Spleen (tissue), 11 donors: ENCODE measurements around the gene NFATC1. TPM values are rescaled to one million over a fixed set of nuclear protein-coding genes. Genes with fewer than 3 reads are reported as not detected.

Source experiments
- DNase-seq: peaks from one replicate; pipeline ENCODE4 v3.0.0-alpha.2; 2020
- H3K27ac ChIP-seq, 8 donors: fragments of 200-600 bp; sonication (generic) in 7 of 8; 1 replicate in 4 of 8; 2 replicates in 4 of 8; pipeline versions ENCODE4 v1.5.0 to v1.8.0; 2016 to 2021; ENCODE audit warnings: inconsistent platforms in 4 of 8, mild to moderate bottlenecking in 4 of 8, moderate library complexity in 1 of 8
- H3K27me3 ChIP-seq, 7 donors: fragments of 200-600 bp; sonication (generic) in 6 of 7; replicated peaks in 1 of 7; 1 replicate in 4 of 7; 2 replicates in 3 of 7; pipeline versions ENCODE4 v1.5.0 to v1.8.0; 2016 to 2021; ENCODE audit warnings: inconsistent platforms in 3 of 7, mild to moderate bottlenecking in 1 of 7
- H3K36me3 ChIP-seq, 6 donors: fragments of 200-600 bp; sonication (generic) in 5 of 6; 1 replicate in 4 of 6; 2 replicates in 2 of 6; pipeline versions ENCODE4 v1.5.0 to v1.8.0; 2016 to 2021; ENCODE audit warnings: inconsistent platforms in 2 of 6
- H3K4me1 ChIP-seq, 6 donors: fragments of 200-600 bp; sonication (generic) in 5 of 6; 1 replicate in 3 of 6; 2 replicates in 3 of 6; pipeline versions ENCODE4 v1.5.0 to v1.8.0; 2016 to 2021; ENCODE audit warnings: inconsistent platforms in 3 of 6
- H3K4me3 ChIP-seq, 8 donors: fragments of 200-600 bp; sonication (generic) in 7 of 8; 1 replicate in 4 of 8; 2 replicates in 4 of 8; pipeline versions ENCODE4 v1.5.0 to v1.8.0; 2016 to 2021; ENCODE audit warnings: inconsistent platforms in 4 of 8, mild to moderate bottlenecking in 4 of 8, moderate library complexity in 2 of 8
- H3K9me3 ChIP-seq, 8 donors: fragments of 200-600 bp; sonication (generic) in 7 of 8; 1 replicate in 4 of 8; 2 replicates in 4 of 8; pipeline versions ENCODE4 v1.5.0 to v1.8.0; 2016 to 2021; ENCODE audit warnings: inconsistent platforms in 4 of 8
- CTCF ChIP-seq, 11 experiments: fragments of 200-600 bp in 7 of 11; fragments of 450-650 bp in 4 of 11; sonication (generic) in 4 of 11; IDR thresholded peaks in 8 of 11; conservative IDR thresholded peaks in 3 of 11; 1 replicate in 7 of 11; 2 replicates in 4 of 11; pipeline versions ENCODE4 v1.4.0 to v1.8.0; 2016 to 2021; ENCODE audit warnings: antibody characterized with exemption in 11 of 11, inconsistent platforms in 4 of 11, mild to moderate bottlenecking in 1 of 11
- POLR2A ChIP-seq, 3 donors: fragments of 450-650 bp; IDR thresholded peaks; one replicate each; pipeline ENCODE4 v1.5.1; 2017; ENCODE audit warnings: antibody characterized with exemption in 3 of 3, mild to moderate bottlenecking in 1 of 3
- POLR2AphosphoS5 ChIP-seq, 3 donors: sonication (generic); formaldehyde crosslinking; IDR thresholded peaks; one replicate each; pipeline ENCODE4 v1.5.1; 2017; ENCODE audit warnings: antibody characterized with exemption in 3 of 3
- WGBS, 5 donors: extraction: QIAGEN DNeasy Blood & Tissue Kit in 3 of 5; methylation state at CpG; one replicate each; pipeline versions ENCODE4 v1.1.5 to v1.1.7; 2013 to 2018; 5-methylcytosine and 5-hydroxymethylcytosine counted together
- intact Hi-C: fragments of 100-400 bp; cut with DNase I; formaldehyde crosslinking; loops from one replicate; pipeline ENCODE4 v1.15.0; 2023; ENCODE audit warnings: low total_unique reads
- polyA plus RNA-seq, 3 donors: library from polyadenylated mRNA; stranded (reverse); fragments of 200-250 nt; gene quantifications; one replicate each; pipeline ENCODE4 v1.2.1, GENCODE V29; 2013
- total RNA-seq, 7 donors: library from RNA; depleted of rRNA in 3 of 7; stranded (reverse); fragments of >200 nt in 3 of 7; fragmentation: NEBNext Ultra II Directional in 4 of 7; extraction: Animal tissue kit (Norgen Biotek cat#: 25700) in 4 of 7; gene quantifications; one replicate each; pipeline versions ENCODE4 v1.1.0 to v1.2.1, GENCODE V29; 2016 to 2021
- donor health status: healthy with polysubstance abuse.
- donor health status: DM: no; HTN: no; CAD: no; lungs with moderate emphysema.
- donor health status: DM: no; HTN: no; CAD: no.
- donor health status: Bipolar disorder and iron deficiency.
- donor health status: healthy.
- donor health status: DM: no; HTN: no; CAD: no.
- donor health status: DM: yes; HTN: yes; CAD: no.

Gene NFATC1
- total and polyA plus RNA-seq, 10 donors, result 20.7 to 64.9 (median 47.4) TPM

DNA sequence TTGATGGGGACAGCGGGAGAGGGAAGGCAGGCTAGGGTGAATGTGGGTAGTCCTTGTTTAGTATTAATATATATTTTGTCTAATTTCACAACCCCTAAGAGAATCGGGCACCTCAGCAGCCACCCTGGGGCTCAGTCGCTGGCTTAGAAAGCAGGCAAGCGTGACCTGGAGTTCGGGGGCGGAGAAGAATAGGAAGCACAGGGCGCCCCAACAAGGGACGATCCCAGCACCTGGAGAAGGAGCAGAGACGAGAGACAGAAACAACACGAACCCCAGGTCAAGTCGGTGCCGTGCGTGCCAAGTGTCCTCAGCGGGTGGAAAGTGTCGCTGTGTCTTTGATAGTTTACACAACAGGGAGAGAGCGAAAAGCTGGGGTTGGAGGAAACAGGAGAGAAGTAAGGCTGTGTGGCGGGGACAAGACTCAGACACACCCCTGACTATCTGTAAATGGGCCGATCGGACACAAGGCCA lies 95.4 kb downstream of the NFATC1 start:
- Histone ChIP-seq H3K9me3 (peaks cover 0 to 8% (median 0%) of the 10 kb centered on the region in 8 donors), H3K27ac (no peak overlapping the region), H3K4me3 (no peak overlapping the region), H3K27me3 (no peaks in the 10 kb centered on the region), H3K4me1 (peaks cover 0 to 22% (median 3%) of the 10 kb centered on the region in 6 donors), H3K36me3 (peaks cover 4 to 93% (median 44%) of the 10 kb centered on the region in 6 donors)
- no peak for TF ChIP-seq POLR2AphosphoS5 (IDR thresholded peaks at IDR 0.05)
- no peak for TF ChIP-seq CTCF (IDR thresholded peaks at IDR 0.05 in 8 of 11, conservative IDR thresholded peaks at IDR 0.05 in 3 of 11)
- TF ChIP-seq POLR2A (IDR thresholded peaks at IDR 0.05), result no peak
- intact Hi-C loops, result no loop called here
- 90 to 96% (median 94%) methylated on average over 19 of the region's 19 CpGs for WGBS, 5 donors
- peak; percentile 64 for DNase-seq

GRCh38 chr18:79493211-79493800 lies 97.6 kb downstream of the NFATC1 start:
- Histone ChIP-seq H3K4me3 (no peak overlapping the region), H3K27me3 (no peaks in the 10 kb centered on the region), H3K27ac (no peak overlapping the region), H3K9me3 (peaks cover 0 to 19% (median 6%) of the 10 kb centered on the region in 8 donors), H3K36me3 (peaks cover 0 to 88% (median 28%) of the 10 kb centered on the region in 6 donors), H3K4me1 (peaks cover 8 to 42% (median 18%) of the 10 kb centered on the region in 6 donors)
- WGBS, 5 donors, result 95 to 98% (median 97%) methylated on average over 61 to 65 of the region's 65 CpGs
- intact Hi-C loops, result no loop called here
- peak; percentile 74 for DNase-seq
- no peak for TF ChIP-seq CTCF (IDR thresholded peaks at IDR 0.05 in 8 of 11, conservative IDR thresholded peaks at IDR 0.05 in 3 of 11)
- no peak for TF ChIP-seq POLR2AphosphoS5 (IDR thresholded peaks at IDR 0.05)
- no peak for TF ChIP-seq POLR2A (IDR thresholded peaks at IDR 0.05)

DNA sequence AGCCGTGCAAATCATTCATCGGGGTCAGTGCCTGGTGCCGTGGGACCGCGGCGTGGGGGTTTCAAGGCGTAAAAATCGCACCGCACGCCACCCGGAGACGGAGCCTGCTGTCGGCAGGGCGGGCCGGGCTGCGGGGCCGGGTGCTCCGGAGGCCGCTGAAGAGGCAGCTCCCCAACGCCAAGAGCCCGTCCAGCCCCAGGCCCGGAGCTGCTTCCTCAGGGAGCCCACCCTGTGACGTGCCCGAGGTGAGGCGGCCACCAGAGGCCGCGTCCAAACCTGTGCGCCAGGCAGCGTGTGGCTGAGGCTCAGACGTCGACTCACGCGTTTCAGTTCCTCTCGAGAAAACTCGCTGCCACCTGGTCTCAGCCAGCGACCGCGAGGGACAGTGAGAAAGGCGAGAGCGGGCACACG lies 98.1 kb downstream of the NFATC1 start:
- H3K4me3 ChIP-seq, result no peak overlapping the region
- peaks cover 0 to 24% (median 11%) of the 10 kb centered on the region in 8 donors for H3K9me3 ChIP-seq
- TF ChIP-seq POLR2A (IDR thresholded peaks at IDR 0.05), result no peak
- TF ChIP-seq CTCF (IDR thresholded peaks at IDR 0.05 in 8 of 11, conservative IDR thresholded peaks at IDR 0.05 in 3 of 11), result no peak
- peak in 2 of 3 donors; percentile 7 to 24 for TF ChIP-seq POLR2AphosphoS5 (IDR thresholded peaks at IDR 0.05)
- 93 to 98% (median 96%) methylated on average over 25 to 41 of the region's 41 CpGs for WGBS, 5 donors
- peak; percentile 67 for DNase-seq
- H3K27ac ChIP-seq, result no peak overlapping the region
- H3K36me3 ChIP-seq, result peaks cover 0 to 83% (median 24%) of the 10 kb centered on the region in 6 donors
- intact Hi-C loops, result no loop called here
- H3K4me1 ChIP-seq, result peaks cover 8 to 42% (median 18%) of the 10 kb centered on the region in 6 donors
- H3K27me3 ChIP-seq, result no peaks in the 10 kb centered on the region

DNA sequence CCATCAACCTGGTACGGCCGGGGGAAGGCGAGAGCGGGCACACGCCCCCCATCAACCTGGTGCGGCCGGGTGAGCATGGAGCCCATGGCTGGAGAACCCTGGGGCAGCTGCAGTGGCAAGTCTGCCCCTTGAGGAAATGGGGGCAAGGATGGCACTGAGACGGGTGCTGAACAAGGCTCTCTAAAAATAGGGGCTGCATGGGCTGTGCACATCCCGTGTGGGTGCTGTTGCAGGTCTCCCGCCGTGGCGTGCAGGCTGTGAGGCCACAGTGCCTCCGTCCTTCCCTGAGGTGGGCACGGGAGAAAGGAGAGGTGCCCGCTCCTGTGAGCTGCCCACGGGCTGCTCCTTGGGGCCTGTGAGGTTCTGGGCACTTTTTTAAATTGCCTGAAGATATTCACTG lies 99.2 kb downstream of the NFATC1 start:
- H3K27ac ChIP-seq, result peak overlapping the region in 1 of 8 donors; percentile 70
- intact Hi-C loops, result no loop called here
- H3K9me3 ChIP-seq, result peaks cover 0 to 35% (median 22%) of the 10 kb centered on the region in 8 donors
- peak; percentile 61 for DNase-seq
- WGBS, 5 donors, result 95 to 97% (median 96%) methylated on average over 16 of the region's 16 CpGs
- H3K4me3 ChIP-seq, result no peak overlapping the region
- H3K36me3 ChIP-seq, result peaks cover 0 to 72% (median 17%) of the 10 kb centered on the region in 6 donors
- TF ChIP-seq POLR2AphosphoS5 (IDR thresholded peaks at IDR 0.05), result no peak
- TF ChIP-seq POLR2A (IDR thresholded peaks at IDR 0.05), result no peak
- TF ChIP-seq CTCF (IDR thresholded peaks at IDR 0.05 in 8 of 11, conservative IDR thresholded peaks at IDR 0.05 in 3 of 11), result no peak
- no peaks in the 10 kb centered on the region for H3K27me3 ChIP-seq
- peaks cover 8 to 42% (median 18%) of the 10 kb centered on the region in 6 donors for H3K4me1 ChIP-seq
